ENCODE measurements around the gene TPRA1. TPM values are rescaled to one million over a fixed set of nuclear protein-coding genes. Genes with fewer than 3 reads are reported as not detected.

Gene TPRA1
- total RNA-seq, 1 donor: 30.4 TPM

GRCh38 chr3:127547761-127548605 lies 42.5 kb downstream of the TPRA1 start:
- Histone ChIP-seq H3K27me3 (ENCODE audit: insufficient read depth, low read length) (peaks cover 30% of the 10 kb centered on the region), H3K79me2 (ENCODE audit: insufficient read depth, low read length) (no peaks in the 10 kb centered on the region), H3K4me3 (ENCODE audit: insufficient read depth, low read length) (peak overlapping the region; percentile 73), H4K20me1 (ENCODE audit: insufficient read depth, low read length) (no peaks in the 10 kb centered on the region), H3K27ac (ENCODE audit: low read depth, low read length) (no peak overlapping the region), H3K4me1 (ENCODE audit: insufficient read depth, low read length) (peaks cover 5% of the 10 kb centered on the region), H3K4me2 (ENCODE audit: insufficient read depth, low read length) (peak overlapping the region; percentile 88), H3K9me3 (ENCODE audit: low read depth, low read length) (no peaks in the 10 kb centered on the region), H2AFZ (ENCODE audit: low read length) (peak overlapping the region; percentile 90), H3K36me3 (ENCODE audit: insufficient read depth, low read length) (no peaks in the 10 kb centered on the region)
- peak; percentile 97 for DNase-seq (ENCODE audit: insufficient read length, low spot score, missing footprints)
- TF ChIP-seq CTCF (IDR thresholded peaks at IDR 0.05; ENCODE audit: extremely low read depth, low read depth, low read length): peak; percentile 46

- peak overlapping the region; percentile 35 for H3K4me3 ChIP-seq (ENCODE audit: insufficient read depth, low read length)
- H2AFZ ChIP-seq (ENCODE audit: low read length): no peak overlapping the region
- no peak overlapping the region for H3K27ac ChIP-seq (ENCODE audit: low read depth, low read length)
- peaks cover 31% of the 10 kb centered on the region for H3K27me3 ChIP-seq (ENCODE audit: insufficient read depth, low read length)
- no peaks in the 10 kb centered on the region for H3K79me2 ChIP-seq (ENCODE audit: insufficient read depth, low read length)
- peak overlapping the region; percentile 88 for H3K4me2 ChIP-seq (ENCODE audit: insufficient read depth, low read length)
- H3K9me3 ChIP-seq (ENCODE audit: low read depth, low read length): no peaks in the 10 kb centered on the region
- H3K4me1 ChIP-seq (ENCODE audit: insufficient read depth, low read length): peaks cover 5% of the 10 kb centered on the region
- no peaks in the 10 kb centered on the region for H4K20me1 ChIP-seq (ENCODE audit: insufficient read depth, low read length)
- DNase-seq (ENCODE audit: insufficient read length, low spot score, missing footprints): peak; percentile 83
- H3K36me3 ChIP-seq (ENCODE audit: insufficient read depth, low read length): no peaks in the 10 kb centered on the region
- no peak for TF ChIP-seq CTCF (IDR thresholded peaks at IDR 0.05; ENCODE audit: extremely low read depth, low read depth, low read length)
Measured at GRCh38 chr3:127546970-127547733, 43.4 kb downstream of the TPRA1 start.

- Histone ChIP-seq H4K20me1 (ENCODE audit: insufficient read depth, low read length) (no peaks in the 10 kb centered on the region), H3K4me2 (ENCODE audit: insufficient read depth, low read length) (no peak overlapping the region), H3K4me1 (ENCODE audit: insufficient read depth, low read length) (peaks cover 5% of the 10 kb centered on the region), H3K79me2 (ENCODE audit: insufficient read depth, low read length) (no peaks in the 10 kb centered on the region), H3K9me3 (ENCODE audit: low read depth, low read length) (no peaks in the 10 kb centered on the region), H3K27ac (ENCODE audit: low read depth, low read length) (no peak overlapping the region), H2AFZ (ENCODE audit: low read length) (no peak overlapping the region), H3K36me3 (ENCODE audit: insufficient read depth, low read length) (no peaks in the 10 kb centered on the region), H3K4me3 (ENCODE audit: insufficient read depth, low read length) (no peak overlapping the region), H3K27me3 (ENCODE audit: insufficient read depth, low read length) (peaks cover 25% of the 10 kb centered on the region)
- TF ChIP-seq CTCF (IDR thresholded peaks at IDR 0.05; ENCODE audit: extremely low read depth, low read depth, low read length): no peak
- peak; percentile 34 for DNase-seq (ENCODE audit: insufficient read length, low spot score, missing footprints)
Measured at GRCh38 chr3:127546554-127546953, 44.0 kb downstream of the TPRA1 start.
